ENCODE data around the gene LEAP2.

DNA sequence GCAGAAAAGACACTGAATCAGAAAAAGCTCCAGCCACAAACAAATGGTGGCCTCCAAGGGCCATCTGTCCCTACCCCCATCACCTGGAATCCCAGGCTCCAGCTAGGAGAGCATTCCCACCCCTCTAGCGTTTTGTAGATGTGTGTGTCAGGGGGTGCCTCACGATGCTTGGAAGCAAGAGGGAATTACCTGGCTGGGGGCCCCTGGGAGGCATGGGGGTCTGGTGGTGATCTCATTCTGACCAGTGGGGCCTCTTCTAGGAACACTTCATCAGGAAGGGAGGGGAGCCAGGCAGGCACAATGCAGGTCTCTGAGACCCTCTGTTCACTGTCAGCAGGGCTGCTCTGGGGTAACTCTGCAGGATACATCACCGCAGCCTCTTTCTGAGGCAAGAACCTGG, 49.0 kb upstream of the LEAP2 start:
- TF ChIP-seq, protein P1, sequence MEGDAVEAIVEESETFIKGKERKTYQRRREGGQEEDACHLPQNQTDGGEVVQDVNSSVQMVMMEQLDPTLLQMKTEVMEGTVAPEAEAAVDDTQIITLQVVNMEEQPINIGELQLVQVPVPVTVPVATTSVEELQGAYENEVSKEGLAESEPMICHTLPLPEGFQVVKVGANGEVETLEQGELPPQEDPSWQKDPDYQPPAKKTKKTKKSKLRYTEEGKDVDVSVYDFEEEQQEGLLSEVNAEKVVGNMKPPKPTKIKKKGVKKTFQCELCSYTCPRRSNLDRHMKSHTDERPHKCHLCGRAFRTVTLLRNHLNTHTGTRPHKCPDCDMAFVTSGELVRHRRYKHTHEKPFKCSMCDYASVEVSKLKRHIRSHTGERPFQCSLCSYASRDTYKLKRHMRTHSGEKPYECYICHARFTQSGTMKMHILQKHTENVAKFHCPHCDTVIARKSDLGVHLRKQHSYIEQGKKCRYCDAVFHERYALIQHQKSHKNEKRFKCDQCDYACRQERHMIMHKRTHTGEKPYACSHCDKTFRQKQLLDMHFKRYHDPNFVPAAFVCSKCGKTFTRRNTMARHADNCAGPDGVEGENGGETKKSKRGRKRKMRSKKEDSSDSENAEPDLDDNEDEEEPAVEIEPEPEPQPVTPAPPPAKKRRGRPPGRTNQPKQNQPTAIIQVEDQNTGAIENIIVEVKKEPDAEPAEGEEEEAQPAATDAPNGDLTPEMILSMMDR (IDR thresholded peaks at IDR 0.05) = no peak
- TF ChIP-seq REST (IDR thresholded peaks at IDR 0.05) (no peak), USF2 (IDR thresholded peaks at IDR 0.05) (no peak)
- TF ChIP-seq, protein P2, sequence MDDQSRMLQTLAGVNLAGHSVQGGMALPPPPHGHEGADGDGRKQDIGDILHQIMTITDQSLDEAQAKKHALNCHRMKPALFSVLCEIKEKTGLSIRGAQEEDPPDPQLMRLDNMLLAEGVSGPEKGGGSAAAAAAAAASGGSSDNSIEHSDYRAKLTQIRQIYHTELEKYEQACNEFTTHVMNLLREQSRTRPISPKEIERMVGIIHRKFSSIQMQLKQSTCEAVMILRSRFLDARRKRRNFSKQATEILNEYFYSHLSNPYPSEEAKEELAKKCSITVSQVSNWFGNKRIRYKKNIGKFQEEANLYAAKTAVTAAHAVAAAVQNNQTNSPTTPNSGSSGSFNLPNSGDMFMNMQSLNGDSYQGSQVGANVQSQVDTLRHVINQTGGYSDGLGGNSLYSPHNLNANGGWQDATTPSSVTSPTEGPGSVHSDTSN (IDR thresholded peaks at IDR 0.05) = no peak
